Endothelial cell of umbilical vein (primary cell): ENCODE results near the gene LRRC59. TPM values are rescaled to one million over a fixed set of nuclear protein-coding genes. Genes with fewer than 3 reads are reported as not detected.
A peak's percentile ranks its signal among the peaks of the same experiment; 100 is the strongest.

Experiments used
- BruUV-seq: library from RNA; stranded (reverse); fragments of 400-500 nt; replicated peaks from 2 replicates; lab custom pipeline; 2021; lab: Mats Ljungman, UMichigan
- CTCF ChIA-PET: fragments of 300-600, 350-600 bp; sonication (Branson Sonifier 250); formaldehyde crosslinking; loops from one replicate; lab custom pipeline; 2021; ENCODE audit warnings: antibody characterized with exemption, inconsistent platforms; lab: Charles Lee
- POLR2A ChIA-PET: fragments of 300-600, 350-600 bp; sonication (Branson Sonifier 250); formaldehyde crosslinking; loops from one replicate; lab custom pipeline; 2021; ENCODE audit warnings: antibody characterized with exemption, inconsistent platforms; lab: Charles Lee
- DNase-seq: peaks from one replicate; pipeline ENCODE4 v3.0.0-alpha.2; 2011; ENCODE audit warnings: low read depth, low spot score
- FAIRE-seq: peaks from 2 replicates; lab custom pipeline; 2011; peaks lifted over from hg19 to GRCh38; lab: Jason Lieb, UNC
- H2AFZ ChIP-seq: 2 replicates; pipeline ENCODE4 v1.6.0; 2012; ENCODE audit warnings: low read depth, low read length, control low read depth, inconsistent platforms
- H3K27ac ChIP-seq: 2 replicates; pipeline ENCODE4 v1.5.1; 2011; ENCODE audit warnings: low read depth, mild to moderate bottlenecking, control low read depth, low read length, moderate library complexity; ENCODE audit not compliant: insufficient read depth
- H3K27me3 ChIP-seq, 2 experiments: 2 replicates each; pipeline versions ENCODE4 v1.6.0 to v1.6.1; 2011; ENCODE audit warnings: low read length in 2 of 2, mixed read lengths in 1 of 2; ENCODE audit not compliant: control insufficient read depth in 2 of 2, insufficient read depth in 2 of 2
- H3K36me3 ChIP-seq, 2 experiments: 2 replicates in 1 of 2; 3 replicates in 1 of 2; pipeline ENCODE4 v1.5.1; 2011; ENCODE audit warnings: low read length in 2 of 2, mild to moderate bottlenecking in 1 of 2, moderate library complexity in 1 of 2; ENCODE audit not compliant: control insufficient read depth in 2 of 2, insufficient read depth in 2 of 2; ENCODE audit errors: extremely low read depth in 1 of 2
- H3K4me1 ChIP-seq: 3 replicates; pipeline ENCODE4 v1.5.1; 2011; ENCODE audit warnings: mild to moderate bottlenecking, low read length; ENCODE audit not compliant: control insufficient read depth, insufficient read depth; ENCODE audit errors: extremely low read depth
- H3K4me2 ChIP-seq: 2 replicates; pipeline ENCODE4 v1.6.1; 2011; ENCODE audit warnings: low read length, control low read depth, mixed read lengths; ENCODE audit not compliant: insufficient read depth
- H3K4me3 ChIP-seq, 3 experiments: fragments of 200-600 bp in 1 of 3; sonication (generic), shearing (Covaris generic) in 1 of 3; replicated peaks in 1 of 3; 2 replicates each; pipeline ENCODE4 v1.5.1; 2011 to 2016; ENCODE audit warnings: control low read depth in 3 of 3, low read length in 3 of 3, mild to moderate bottlenecking in 2 of 3, inconsistent platforms in 1 of 3, low read depth in 1 of 3, moderate library complexity in 1 of 3; ENCODE audit not compliant: insufficient read depth in 1 of 3
- H3K79me2 ChIP-seq: 2 replicates; pipeline ENCODE4 v1.6.0; 2012; ENCODE audit warnings: low read length, inconsistent platforms; ENCODE audit not compliant: control insufficient read depth, insufficient read depth
- H3K9ac ChIP-seq: replicated peaks from 2 replicates; pipeline ENCODE3; 2011; ENCODE audit warnings: low read length, control low read depth; ENCODE audit not compliant: insufficient read depth; ENCODE audit errors: extremely low read depth
- H3K9me1 ChIP-seq: replicated peaks from 3 replicates; pipeline ENCODE4 v1.6.0; 2011; ENCODE audit warnings: mild to moderate bottlenecking, low read length; ENCODE audit not compliant: control insufficient read depth, insufficient read depth; ENCODE audit errors: extremely low read depth
- H3K9me3 ChIP-seq: replicated peaks from 2 replicates; pipeline ENCODE4 v1.5.1; 2012; ENCODE audit warnings: low read length, inconsistent platforms; ENCODE audit not compliant: control insufficient read depth, insufficient read depth
- H4K20me1 ChIP-seq: replicated peaks from 2 replicates; pipeline ENCODE3; 2011; ENCODE audit warnings: mild to moderate bottlenecking, low read length; ENCODE audit not compliant: control insufficient read depth, insufficient read depth; ENCODE audit errors: extremely low read depth
- CTCF ChIP-seq, 2 donors: IDR thresholded peaks; 1 replicate in 1 of 2; 2 replicates in 1 of 2; pipeline ENCODE4 v1.5.1; 2011; ENCODE audit warnings: low read length in 2 of 2, mild to moderate bottlenecking in 2 of 2, moderate library complexity in 2 of 2, control low read depth in 1 of 2, inconsistent platforms in 1 of 2, low read depth in 1 of 2; ENCODE audit not compliant: insufficient read depth in 1 of 2; ENCODE audit errors: extremely low read depth in 1 of 2
- EZH2 ChIP-seq: IDR thresholded peaks from 2 replicates; pipeline ENCODE4 v1.6.1; 2012; ENCODE audit warnings: borderline replicate concordance, low read depth, mild to moderate bottlenecking, moderate library complexity, low read length, inconsistent platforms; ENCODE audit not compliant: severe bottlenecking
- FOS ChIP-seq: IDR thresholded peaks from 2 replicates; pipeline ENCODE4 v1.6.1; 2011; ENCODE audit warnings: mild to moderate bottlenecking, low read length, moderate library complexity, borderline replicate concordance; ENCODE audit not compliant: insufficient read depth
- GATA2 ChIP-seq: IDR thresholded peaks from 2 replicates; pipeline ENCODE4 v1.7.0; 2011; ENCODE audit warnings: low read depth, mild to moderate bottlenecking, moderate library complexity, mixed read lengths, low read length; ENCODE audit not compliant: insufficient read length, insufficient read depth
- JUN ChIP-seq: IDR thresholded peaks from 2 replicates; pipeline ENCODE4 v1.6.1; 2011; ENCODE audit warnings: borderline replicate concordance, low read depth; ENCODE audit not compliant: insufficient read length, insufficient read depth
- MAX ChIP-seq: IDR thresholded peaks from 2 replicates; pipeline ENCODE4 v1.6.1; 2011; ENCODE audit not compliant: insufficient read depth, insufficient read length
- MYC ChIP-seq: IDR thresholded peaks from one replicate; pipeline ENCODE4 v1.6.1; 2011; ENCODE audit warnings: mild to moderate bottlenecking, low read depth, low read length
- POLR2A ChIP-seq: IDR thresholded peaks from 2 replicates; pipeline ENCODE4 v1.6.1; 2012; ENCODE audit warnings: low read depth, mild to moderate bottlenecking, control low read depth, low read length
- POLR2AphosphoS5 ChIP-seq: IDR thresholded peaks from 2 replicates; pipeline ENCODE4 v1.6.1; 2012; ENCODE audit warnings: low read depth, mild to moderate bottlenecking, control low read depth, low read length, moderate library complexity; ENCODE audit not compliant: insufficient read depth
- dilution Hi-C: fragments of 300-500 bp; cut with MboI; formaldehyde crosslinking; loops from one replicate; pipeline ENCODE4 v1.15.0; 2019; ENCODE audit warnings: low sequenced_read_pairs; ENCODE audit not compliant: extremely low pct_ligation_motif_present
- intact Hi-C: fragments of 100-400 bp; cut with micrococcal nuclease; formaldehyde crosslinking; loops from one replicate; pipeline ENCODE4 v1.10.0; 2022
- polyA plus RNA-seq, 4 experiments: library from polyadenylated mRNA; depleted of rRNA in 3 of 4; stranded (reverse) in 3 of 4; unstranded in 1 of 4; fragments of >200 nt; gene quantifications; 2 replicates each; pipeline versions ENCODE4 v1.2.1 to v1.2.3, GENCODE V29; 2011 to 2012; ENCODE audit warnings: missing spikeins in 1 of 4
- total RNA-seq: library from RNA; stranded (reverse); gene quantifications from 2 replicates; pipeline ENCODE4 v1.2.3, GENCODE V29; 2021

The LRRC59 gene
- total and polyA plus RNA-seq, 2 donors (not counting 3 experiments of a cell fraction or from before 2014, with no cell fraction given): 93.9 to 183 TPM

- Histone ChIP-seq H3K4me1 (no peaks in the 10 kb centered on the region), H3K9me3 (no peaks in the 10 kb centered on the region), H3K9me1 (no peaks in the 10 kb centered on the region), H3K9ac (no peak overlapping the region), H3K4me3 (no peak overlapping the region), H3K79me2 (no peaks in the 10 kb centered on the region), H4K20me1 (no peaks in the 10 kb centered on the region), H3K36me3 (peaks cover 2 to 29% of the 10 kb centered on the region in 2 experiments), H3K27ac (no peak overlapping the region), H3K27me3 (no peaks in the 10 kb centered on the region), H2AFZ (no peak overlapping the region), H3K4me2 (no peak overlapping the region)
- TF ChIP-seq EZH2: no peak
- intact Hi-C loops: no loop called here
- DNase-seq (no peak), FAIRE-seq (no peak)
- POLR2A ChIA-PET: no interaction called here
- BruUV-seq: TSS peak; percentile 39
- CTCF ChIA-PET: interaction anchor here (0.7 to 4.2 kb wide), 8 partner anchors 8 to 470 kb away, joined by 3 to 30 read pairs (median 9); partner anchors contain the start of genes LRRC59, RSAD1 and XYLT2
- dilution Hi-C loops: no loop called here
Measured at GRCh38 chr17:50360486-50361115, 36.7 kb downstream of the LRRC59 start.

- no peak for FAIRE-seq
- peaks cover 3 to 31% of the 10 kb centered on the region in 2 experiments for H3K36me3 ChIP-seq
Measured at GRCh38 chr17:50359998-50360461, 37.3 kb downstream of the LRRC59 start.

More at GRCh38 chr17:50359998-50360461, 37.3 kb downstream of the LRRC59 start:
- no peak overlapping the region for H2AFZ ChIP-seq
- dilution Hi-C loops (no loop called here), intact Hi-C loops (no loop called here)
- no peak overlapping the region for H3K27ac ChIP-seq
- H3K79me2 ChIP-seq: no peaks in the 10 kb centered on the region
- BruUV-seq: no TSS peak
- no peak overlapping the region for H3K9ac ChIP-seq
- no peak for DNase-seq
- no peaks in the 10 kb centered on the region for H3K4me1 ChIP-seq
- no peak for TF ChIP-seq JUN
- TF ChIP-seq EZH2: no peak
- no peak for TF ChIP-seq POLR2AphosphoS5
- no peak for TF ChIP-seq FOS
- TF ChIP-seq POLR2A: no peak
- TF ChIP-seq MAX: no peak
- TF ChIP-seq GATA2: no peak
- TF ChIP-seq CTCF (IDR thresholded peaks at IDR 0.05; ENCODE audit: extremely low read depth in 1 of 2, insufficient read depth in 1 of 2, low read depth in 1 of 2, low read length in 2 of 2): no peak
- TF ChIP-seq MYC: no peak
- no peaks in the 10 kb centered on the region for H3K9me1 ChIP-seq
- H3K9me3 ChIP-seq: no peaks in the 10 kb centered on the region
- no peak overlapping the region for H3K4me3 ChIP-seq
- no peak overlapping the region for H3K4me2 ChIP-seq
- ChIA-PET POLR2A (no interaction called here), CTCF (interaction anchor here (0.7 to 4.2 kb wide), 3 partner anchors 8 to 470 kb away, joined by 3 to 24 read pairs (median 3); partner anchors contain the start of gene XYLT2)
- H3K27me3 ChIP-seq: no peaks in the 10 kb centered on the region
- H4K20me1 ChIP-seq: no peaks in the 10 kb centered on the region
